Fibroblast of villous mesenchyme (primary cell): ENCODE data around the gene SMARCD1. TPM values are rescaled to one million over a fixed set of nuclear protein-coding genes. Genes with fewer than 3 reads are reported as not detected.

ENCODE experiments used
- DNase-seq: peaks from one replicate; pipeline ENCODE4 v3.0.0-alpha.2; 2010; ENCODE audit warnings: low read depth
- H3K4me3 ChIP-seq: 2 replicates; pipeline ENCODE4 v1.5.1; 2011; ENCODE audit warnings: low read depth, mild to moderate bottlenecking, low read length
- CTCF ChIP-seq: IDR thresholded peaks from 2 replicates; pipeline ENCODE4 v1.5.1; 2012; ENCODE audit warnings: low read depth, mild to moderate bottlenecking, low read length; ENCODE audit not compliant: insufficient read depth
- total RNA-seq: library from RNA; depleted of rRNA; stranded (reverse); fragments of >200 nt; gene quantifications from 2 replicates; pipeline ENCODE4 v1.2.3, GENCODE V29; 2012

The SMARCD1 gene
- total RNA-seq, 1 donor: 60.9 TPM

GRCh38 chr12:50069539-50069938, 15.6 kb upstream of the SMARCD1 start:
- H3K4me3 ChIP-seq: no peak overlapping the region
- no peak for DNase-seq
- no peak for TF ChIP-seq CTCF

GRCh38 chr12:50070314-50071060, 14.7 kb upstream of the SMARCD1 start:
- TF ChIP-seq CTCF: peak; percentile 94
- H3K4me3 ChIP-seq: no peak overlapping the region
- peak; percentile 90 for DNase-seq

- TF ChIP-seq CTCF: no peak
- no peak overlapping the region for H3K4me3 ChIP-seq
- no peak for DNase-seq
Measured at GRCh38 chr12:50072198-50072907, 12.8 kb upstream of the SMARCD1 start.

GRCh38 chr12:50073206-50073605, 11.9 kb upstream of the SMARCD1 start:
- no peak overlapping the region for H3K4me3 ChIP-seq
- no peak for TF ChIP-seq CTCF
- DNase-seq: no peak

- TF ChIP-seq CTCF: no peak
- no peak for DNase-seq
- H3K4me3 ChIP-seq: no peak overlapping the region
Measured at GRCh38 chr12:50073712-50074111, 11.4 kb upstream of the SMARCD1 start.

- no peak overlapping the region for H3K4me3 ChIP-seq
- DNase-seq: peak; percentile 89
- peak; percentile 94 for TF ChIP-seq CTCF
Measured at GRCh38 chr12:50074936-50075807, 10.0 kb upstream of the SMARCD1 start.
